ENCODE measurements around the gene STK32B. TPM values are rescaled to one million over a fixed set of nuclear protein-coding genes. Genes with fewer than 3 reads are reported as not detected.

The STK32B gene
- total RNA-seq, 1 experiment from 2014 or later, result not detected

GRCh38 chr4:5118091-5118786 is 67.0 kb downstream of the STK32B start:
- H3K4me3 Mint-ChIP-seq (ENCODE audit: low read depth, unreplicated experiment), result no peak overlapping the region
- H3K4me1 Mint-ChIP-seq (ENCODE audit: low read depth, unreplicated experiment), result no peaks in the 10 kb centered on the region
- no TSS peak for BruUV-seq (replicated peaks)
- H3K27me3 Mint-ChIP-seq (ENCODE audit: unreplicated experiment), result no peaks in the 10 kb centered on the region
- TF ChIP-seq CTCF (IDR thresholded peaks at IDR 0.05; ENCODE audit: unreplicated experiment), result no peak
- no peaks in the 10 kb centered on the region for H3K36me3 Mint-ChIP-seq (ENCODE audit: insufficient read depth, unreplicated experiment)
- no peak overlapping the region for H3K27ac Mint-ChIP-seq (ENCODE audit: unreplicated experiment)
- peaks cover 7% of the 10 kb centered on the region for H3K9me3 Mint-ChIP-seq (ENCODE audit: low read depth, unreplicated experiment)
- CTCF ChIA-PET, result no interaction called here
- intact Hi-C loops (cut with micrococcal nuclease; ENCODE audit: unreplicated experiment), result no loop called here
- no peak for DNase-seq

- no peak for DNase-seq
- TF ChIP-seq CTCF (IDR thresholded peaks at IDR 0.05; ENCODE audit: unreplicated experiment), result no peak
- H3K9me3 Mint-ChIP-seq (ENCODE audit: low read depth, unreplicated experiment), result peaks cover 4% of the 10 kb centered on the region
- intact Hi-C loops (cut with micrococcal nuclease; ENCODE audit: unreplicated experiment), result no loop called here
- no peaks in the 10 kb centered on the region for H3K4me1 Mint-ChIP-seq (ENCODE audit: low read depth, unreplicated experiment)
- H3K27ac Mint-ChIP-seq (ENCODE audit: unreplicated experiment), result no peak overlapping the region
- BruUV-seq (replicated peaks), result no TSS peak
- H3K4me3 Mint-ChIP-seq (ENCODE audit: low read depth, unreplicated experiment), result no peak overlapping the region
- H3K27me3 Mint-ChIP-seq (ENCODE audit: unreplicated experiment), result no peaks in the 10 kb centered on the region
- no peaks in the 10 kb centered on the region for H3K36me3 Mint-ChIP-seq (ENCODE audit: insufficient read depth, unreplicated experiment)
- CTCF ChIA-PET, result no interaction called here
These were observed 67.9 kb downstream of the STK32B start for GRCh38 chr4:5118994-5119835.

- peaks cover 3% of the 10 kb centered on the region for H3K9me3 Mint-ChIP-seq (ENCODE audit: low read depth, unreplicated experiment)
- CTCF ChIA-PET, result no interaction called here
- no TSS peak for BruUV-seq (replicated peaks)
- no peak overlapping the region for H3K4me3 Mint-ChIP-seq (ENCODE audit: low read depth, unreplicated experiment)
- no peaks in the 10 kb centered on the region for H3K27me3 Mint-ChIP-seq (ENCODE audit: unreplicated experiment)
- intact Hi-C loops (cut with micrococcal nuclease; ENCODE audit: unreplicated experiment), result no loop called here
- no peak overlapping the region for H3K27ac Mint-ChIP-seq (ENCODE audit: unreplicated experiment)
- no peak for DNase-seq
- no peak for TF ChIP-seq CTCF (IDR thresholded peaks at IDR 0.05; ENCODE audit: unreplicated experiment)
- no peaks in the 10 kb centered on the region for H3K36me3 Mint-ChIP-seq (ENCODE audit: insufficient read depth, unreplicated experiment)
- H3K4me1 Mint-ChIP-seq (ENCODE audit: low read depth, unreplicated experiment), result no peaks in the 10 kb centered on the region
These were observed 68.8 kb downstream of the STK32B start for GRCh38 chr4:5120067-5120466.

- BruUV-seq (replicated peaks), result no TSS peak
- no peak for TF ChIP-seq CTCF (IDR thresholded peaks at IDR 0.05; ENCODE audit: unreplicated experiment)
- no peak for DNase-seq
- Mint-ChIP-seq H3K27ac (ENCODE audit: unreplicated experiment) (no peak overlapping the region), H3K36me3 (ENCODE audit: insufficient read depth, unreplicated experiment) (no peaks in the 10 kb centered on the region), H3K4me1 (ENCODE audit: low read depth, unreplicated experiment) (no peaks in the 10 kb centered on the region), H3K4me3 (ENCODE audit: low read depth, unreplicated experiment) (no peak overlapping the region), H3K9me3 (ENCODE audit: low read depth, unreplicated experiment) (peaks cover 3% of the 10 kb centered on the region), H3K27me3 (ENCODE audit: unreplicated experiment) (no peaks in the 10 kb centered on the region)
- intact Hi-C loops (cut with micrococcal nuclease; ENCODE audit: unreplicated experiment), result no loop called here
- CTCF ChIA-PET, result no interaction called here
These were observed 69.2 kb downstream of the STK32B start for GRCh38 chr4:5120468-5120867.
